NCI-H226 (cell line): Measurements from ENCODE around the gene MYO1D.
A peak's percentile ranks its signal among the peaks of the same experiment; 100 is the strongest.
"Not testable (repeated sequence)": the region's sequence is repeated elsewhere in the genome, so short reads cannot be mapped to it uniquely, and the experiment has no call there.

Experiments
- DNase-seq: peaks from one replicate; pipeline ENCODE4 v3.0.0-alpha.2; 2015

Gene MYO1D

DNA sequence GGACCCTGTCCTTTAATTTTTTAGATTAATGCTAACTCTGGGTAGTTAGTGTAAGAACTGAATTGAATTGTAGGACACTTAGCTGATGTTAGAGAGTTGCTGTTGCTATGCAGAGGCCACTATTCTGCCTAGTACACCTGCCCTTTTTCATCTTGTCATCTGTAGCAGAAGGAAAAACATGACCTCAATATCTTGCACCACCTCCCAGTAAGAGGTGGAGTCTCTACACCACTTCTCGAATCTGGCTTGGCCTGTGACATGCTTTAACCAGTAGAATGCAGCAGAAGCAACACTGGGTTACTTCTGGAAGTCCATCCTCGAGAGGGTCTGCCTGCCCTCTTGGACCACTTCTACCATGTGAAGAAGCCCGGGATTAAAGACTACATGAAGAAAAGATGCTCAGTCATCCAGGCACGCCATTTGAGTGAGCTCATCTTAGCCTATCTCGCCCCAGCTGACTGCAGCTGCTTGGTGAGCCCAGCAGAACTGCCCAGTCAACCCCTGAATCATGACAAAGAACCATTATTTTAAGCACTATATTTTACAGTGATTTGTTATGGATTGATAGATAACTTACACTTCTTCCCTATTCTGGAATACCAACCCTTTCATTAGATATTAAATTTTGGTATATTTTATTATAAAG, 153.5 kb downstream of the MYO1D start:
- peak; percentile 21 for DNase-seq

DNA sequence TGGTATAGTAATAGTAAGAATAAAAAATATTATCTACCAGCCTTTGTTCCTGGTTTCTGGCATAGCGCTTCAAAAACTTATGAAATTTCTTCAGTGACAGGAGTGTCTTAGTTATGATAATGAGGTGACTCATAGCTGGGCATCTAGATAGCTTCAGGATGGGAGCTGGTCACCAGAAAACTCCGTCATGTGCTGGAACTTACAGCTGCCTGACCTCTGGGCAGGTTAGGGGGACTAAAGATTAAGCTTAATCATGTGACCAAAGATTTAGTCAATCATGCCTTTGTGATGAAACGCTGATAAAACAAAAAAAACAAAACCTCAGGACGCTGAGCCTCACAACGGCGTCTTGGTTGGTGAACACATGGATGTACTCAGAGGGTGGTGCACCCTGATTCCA, 154.2 kb downstream of the MYO1D start:
- no peak for DNase-seq

DNA sequence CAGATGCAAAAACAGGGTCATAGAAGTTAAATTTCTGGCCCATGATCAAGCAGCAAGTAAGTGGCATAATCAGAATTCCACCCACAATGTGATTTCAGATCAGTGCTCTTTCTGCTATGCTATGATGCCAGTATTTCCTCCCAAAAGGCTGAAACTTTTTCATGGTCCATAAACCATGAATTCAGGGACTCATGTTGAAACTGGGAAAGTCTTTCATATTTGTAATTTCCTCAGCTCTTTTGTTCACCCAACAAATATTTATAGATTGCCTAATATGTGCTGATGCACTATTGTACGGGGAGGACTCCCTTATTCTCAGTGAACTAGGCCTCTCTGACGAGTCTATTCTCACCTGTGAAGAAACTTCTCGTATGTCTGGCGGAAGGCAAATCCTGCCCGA, 156.3 kb downstream of the MYO1D start:
- DNase-seq, result no peak

DNA sequence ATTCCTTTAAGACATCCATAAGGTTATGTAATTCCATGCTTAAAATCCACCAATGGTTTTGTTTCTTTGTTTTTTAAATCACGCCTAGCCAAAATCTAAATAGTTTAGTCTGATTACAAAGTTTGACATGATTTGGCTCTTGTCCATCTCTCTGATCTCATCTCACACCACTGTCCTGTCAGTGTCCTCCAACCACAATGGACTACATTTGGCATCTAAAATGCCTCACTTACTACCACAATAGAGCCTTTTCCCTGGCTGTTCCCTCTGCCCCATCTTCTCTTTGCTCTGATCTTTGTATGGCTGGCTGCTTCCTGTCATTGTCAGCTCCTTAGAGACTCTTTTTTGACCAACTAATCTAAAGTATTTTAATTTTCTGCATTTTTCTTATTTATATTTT, 157.2 kb downstream of the MYO1D start:
- DNase-seq, result no peak

DNA sequence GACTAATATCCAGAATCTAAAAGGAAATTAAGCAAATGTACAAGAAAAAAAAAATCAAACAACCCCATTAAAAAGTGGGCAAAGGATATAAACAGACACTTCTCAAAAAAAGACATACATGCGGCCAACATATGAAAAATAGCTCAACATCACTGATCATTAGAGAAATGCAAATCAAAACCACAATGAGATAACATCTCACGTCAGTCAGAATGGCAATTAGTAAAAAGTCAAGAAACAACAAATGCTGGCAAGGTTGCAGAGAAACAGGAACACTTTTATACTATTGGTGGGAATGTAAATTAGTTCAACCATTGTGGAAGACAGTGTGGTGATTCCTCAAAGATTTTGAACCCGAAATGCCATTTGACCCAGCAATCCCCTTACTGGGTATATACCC, 162.0 kb downstream of the MYO1D start:
- DNase-seq, result not testable (repeated sequence)

DNA sequence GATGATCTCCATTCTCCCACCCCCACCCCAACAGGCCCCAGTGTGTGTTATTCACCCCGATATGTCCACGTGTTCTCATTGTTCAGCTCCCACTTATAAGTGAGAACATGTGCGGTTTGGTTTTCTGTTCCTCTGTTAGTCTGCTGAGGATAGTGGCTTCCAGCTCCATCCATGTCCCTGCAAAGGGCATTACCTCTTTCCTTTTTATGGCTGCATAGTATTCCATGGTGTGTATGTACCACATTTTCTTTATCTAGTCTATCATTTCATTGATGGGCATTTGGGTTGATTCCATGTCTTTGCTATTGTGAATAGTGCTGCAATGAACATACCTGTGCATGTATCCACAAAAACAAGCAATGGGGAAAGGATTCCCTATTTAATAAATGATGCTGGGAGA, 162.7 kb downstream of the MYO1D start:
- DNase-seq, result not testable (repeated sequence)

DNA sequence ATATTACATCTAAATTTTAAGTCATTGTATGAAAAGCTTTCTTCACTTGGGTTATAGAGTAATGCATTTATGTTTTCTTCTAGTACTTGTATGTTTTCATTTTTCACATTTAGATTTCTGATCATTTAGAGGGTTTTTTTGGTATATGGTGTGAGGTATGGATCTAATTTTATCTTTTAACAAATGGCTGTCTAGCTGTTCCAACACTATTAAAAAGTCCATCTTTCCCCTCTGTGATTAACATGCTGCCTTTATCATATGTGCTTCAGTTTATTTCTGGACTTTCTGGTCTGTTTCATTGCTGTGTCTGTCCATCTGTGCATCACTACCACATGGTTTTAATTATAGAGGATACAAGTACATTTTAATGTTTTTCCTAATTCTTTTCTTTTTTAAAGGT, 163.8 kb downstream of the MYO1D start:
- DNase-seq, result no peak

DNA sequence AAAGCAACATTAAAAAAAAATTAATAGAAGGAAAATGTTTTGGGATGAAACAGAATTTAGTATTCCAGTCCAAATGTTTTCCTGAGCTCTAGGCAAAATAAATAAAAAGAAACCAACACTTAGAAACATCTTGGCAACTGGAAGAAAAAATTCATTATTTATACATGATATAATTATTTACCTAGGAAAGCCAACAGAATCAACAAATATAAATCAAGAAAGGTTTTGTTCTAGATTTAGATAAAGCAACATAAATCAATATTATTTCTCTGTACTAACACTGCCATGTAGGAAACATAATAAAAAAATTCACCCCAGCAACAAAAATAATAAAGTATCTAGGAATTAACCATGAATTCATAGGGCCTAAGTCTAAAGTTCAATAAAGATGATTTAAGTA, 167.4 kb downstream of the MYO1D start:
- DNase-seq, result no peak

DNA sequence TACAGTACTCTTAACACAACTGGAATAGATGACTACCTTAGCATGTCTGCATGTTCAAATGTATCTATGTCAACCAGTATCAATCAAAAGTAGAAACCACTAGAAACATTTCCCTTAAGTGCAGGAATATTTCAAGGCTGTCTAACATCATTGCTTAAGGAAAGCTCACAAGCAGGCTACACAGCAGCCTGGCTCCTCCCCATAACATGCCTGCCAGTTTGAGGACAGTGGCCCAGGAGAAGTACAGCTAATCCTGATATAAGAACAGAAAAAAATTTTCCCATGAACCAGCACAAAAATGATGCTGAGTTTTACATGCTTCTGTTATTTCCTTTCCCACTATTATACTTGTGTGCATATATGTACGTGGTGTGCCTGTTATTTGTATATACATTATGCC, 175.1 kb downstream of the MYO1D start:
- no peak for DNase-seq

DNA sequence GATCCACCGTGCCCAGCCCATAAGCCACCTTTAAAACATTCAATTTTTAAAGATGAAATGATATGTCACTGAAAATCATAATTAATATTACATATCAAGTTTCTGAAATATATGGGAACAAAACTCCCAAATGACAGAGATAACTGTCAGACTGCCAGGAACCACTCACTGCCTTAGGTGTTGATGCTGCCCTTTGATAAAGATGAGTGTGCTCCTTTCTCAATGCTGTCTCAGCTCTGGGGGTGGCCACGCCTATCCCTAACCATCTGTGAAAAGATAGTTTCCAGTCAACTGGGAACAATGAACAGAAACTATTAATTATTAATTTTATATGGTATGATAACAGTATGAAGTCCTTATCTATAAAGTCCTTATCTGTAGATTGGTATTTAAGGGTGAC, 177.7 kb downstream of the MYO1D start:
- DNase-seq, result no peak

DNA sequence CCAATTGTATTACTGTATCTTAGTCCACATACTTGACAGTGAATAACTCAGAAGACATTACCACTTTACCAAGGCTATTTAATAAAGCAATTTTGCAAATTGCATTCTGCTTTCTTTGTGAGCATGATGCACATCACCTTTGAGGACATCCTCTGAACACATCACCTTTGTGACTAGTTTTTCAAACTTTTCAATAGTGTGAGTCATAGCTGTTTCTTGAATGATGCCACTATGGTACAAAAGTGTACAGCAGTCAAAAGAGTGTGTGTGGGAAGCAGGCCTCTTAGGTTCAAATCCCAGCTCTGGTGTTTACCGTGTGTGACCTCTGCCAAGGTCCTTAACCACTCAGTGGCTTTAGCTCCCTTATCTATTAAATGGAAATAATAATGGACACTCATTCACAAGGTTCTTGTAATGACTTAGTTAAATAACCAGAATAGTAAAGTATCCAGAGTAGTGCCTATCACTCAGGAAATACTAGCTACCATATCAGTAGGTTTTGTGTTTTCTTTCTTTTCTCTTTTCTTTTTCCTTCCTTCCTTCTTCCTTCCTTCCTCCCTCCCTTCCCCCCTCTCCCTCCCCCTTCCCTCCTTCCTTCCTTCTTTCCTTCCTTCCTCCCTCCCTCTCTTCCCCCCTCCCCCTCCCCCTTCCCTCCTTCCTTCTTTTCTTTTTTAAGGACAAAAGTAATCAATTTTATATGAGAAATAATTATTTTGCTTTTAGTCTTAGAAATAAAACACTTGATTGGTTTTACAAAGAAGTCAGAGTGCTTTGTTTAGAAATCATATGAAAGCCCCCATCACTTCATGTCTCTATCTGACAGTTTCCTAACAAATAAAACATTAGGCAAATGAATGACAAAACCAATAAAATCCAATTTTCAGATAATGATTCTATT, 178.9 kb downstream of the MYO1D start:
- DNase-seq, result no peak

DNA sequence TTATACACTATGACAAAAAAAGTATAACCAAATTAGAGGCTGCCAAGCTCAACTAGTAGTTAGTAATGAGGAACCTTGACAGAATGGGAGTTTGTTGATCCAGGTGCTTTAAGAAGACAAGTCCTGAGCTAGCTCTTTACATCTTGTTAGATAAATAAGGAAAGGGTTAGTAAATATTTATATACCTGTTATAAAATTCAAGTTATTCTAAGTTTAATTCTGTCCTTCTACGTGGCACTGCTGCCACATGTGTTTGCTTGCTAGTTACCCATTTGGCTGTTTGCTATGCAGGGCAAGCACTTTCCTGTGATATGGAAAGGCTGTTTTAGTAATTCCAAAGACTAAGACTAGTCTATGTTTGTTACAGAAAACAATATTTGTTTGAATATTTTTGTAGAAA, 180.5 kb downstream of the MYO1D start:
- no peak for DNase-seq

DNA sequence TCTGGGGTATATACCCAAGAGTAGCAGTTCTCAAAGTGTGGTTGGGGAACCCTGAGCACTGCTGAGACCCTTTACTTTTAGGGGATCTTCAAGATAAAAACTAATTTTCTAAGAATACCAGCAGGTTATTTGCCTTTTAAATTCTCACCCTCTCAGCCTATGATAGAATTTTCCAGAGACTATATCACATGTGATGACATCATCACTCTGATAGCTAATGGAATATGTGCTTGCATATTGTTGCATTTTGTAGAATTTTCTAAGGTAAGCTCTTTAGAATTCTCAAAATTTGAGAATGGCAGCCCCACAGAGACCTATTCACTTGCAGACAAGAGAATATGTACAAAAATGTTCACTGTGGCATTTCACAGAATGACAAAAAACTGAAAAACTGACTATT, 181.1 kb downstream of the MYO1D start:
- no peak for DNase-seq

DNA sequence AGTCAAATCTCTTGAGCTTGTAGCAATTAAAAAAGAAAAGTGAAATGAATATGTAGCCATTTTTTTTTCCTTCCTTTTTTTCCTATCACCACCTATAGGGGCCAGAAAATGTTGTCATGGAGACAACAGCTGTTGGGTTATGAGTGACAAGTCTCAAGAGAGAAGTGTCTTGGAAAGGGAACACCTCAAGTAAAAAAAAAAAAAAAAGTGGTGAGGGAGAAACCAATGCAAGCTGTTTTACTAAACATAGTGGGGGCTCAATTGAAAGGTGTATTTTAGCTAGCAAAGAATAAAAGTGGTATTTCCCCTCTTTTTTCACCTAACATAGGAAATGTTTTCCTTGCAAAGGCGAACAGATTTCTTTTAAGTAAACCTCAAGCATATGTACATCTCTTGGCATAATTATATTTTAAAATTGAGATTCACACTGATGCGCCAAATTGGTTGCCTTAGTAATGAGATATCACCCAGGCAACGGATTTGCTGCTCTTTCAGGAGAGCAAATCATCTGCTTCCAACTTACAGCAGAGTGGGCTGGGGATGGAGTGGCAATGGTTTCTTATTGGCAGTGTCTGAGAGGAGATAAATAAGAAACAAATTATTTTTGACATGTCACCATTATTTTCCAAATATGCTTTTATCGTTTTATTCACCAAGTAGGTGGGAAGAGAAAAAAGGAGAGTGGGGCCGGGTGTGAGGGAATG, 183.6 kb downstream of the MYO1D start:
- no peak for DNase-seq

DNA sequence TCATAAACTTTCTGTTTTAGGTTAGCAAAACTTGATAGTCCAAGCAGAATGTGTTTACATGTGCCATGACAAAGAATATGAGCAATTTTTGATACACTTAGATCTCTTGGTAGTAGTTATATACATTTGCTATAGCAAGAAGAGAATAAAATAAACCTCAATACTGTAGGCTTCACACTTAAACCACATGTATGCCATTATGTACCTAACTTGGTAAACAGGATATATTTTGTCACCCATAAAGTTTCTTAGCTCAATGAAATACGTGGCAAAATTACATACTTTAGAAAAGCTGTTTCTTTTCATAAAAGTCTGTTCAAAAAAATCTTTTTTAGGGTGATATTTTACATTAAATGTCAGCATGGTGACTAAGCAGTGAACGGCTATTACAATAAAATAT, 184.7 kb downstream of the MYO1D start:
- no peak for DNase-seq

DNA sequence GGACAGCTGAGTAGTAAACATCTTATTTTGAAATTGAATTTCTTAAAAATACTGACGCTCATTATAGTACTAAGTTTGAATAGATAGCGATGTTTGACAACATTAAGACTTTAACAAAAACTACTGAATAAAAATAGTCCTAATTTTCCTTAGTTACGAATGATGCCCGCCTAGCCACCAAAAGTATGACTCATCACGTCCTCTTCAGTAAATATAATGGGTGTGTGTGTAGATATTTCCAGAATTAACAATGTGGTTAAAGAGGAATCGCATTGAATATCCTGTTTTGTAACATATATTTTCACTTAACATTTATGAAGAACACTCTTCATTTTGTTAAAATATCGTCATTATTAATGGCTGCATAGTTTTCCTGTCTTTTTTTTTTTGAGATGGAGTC, 187.6 kb downstream of the MYO1D start:
- DNase-seq, result no peak

DNA sequence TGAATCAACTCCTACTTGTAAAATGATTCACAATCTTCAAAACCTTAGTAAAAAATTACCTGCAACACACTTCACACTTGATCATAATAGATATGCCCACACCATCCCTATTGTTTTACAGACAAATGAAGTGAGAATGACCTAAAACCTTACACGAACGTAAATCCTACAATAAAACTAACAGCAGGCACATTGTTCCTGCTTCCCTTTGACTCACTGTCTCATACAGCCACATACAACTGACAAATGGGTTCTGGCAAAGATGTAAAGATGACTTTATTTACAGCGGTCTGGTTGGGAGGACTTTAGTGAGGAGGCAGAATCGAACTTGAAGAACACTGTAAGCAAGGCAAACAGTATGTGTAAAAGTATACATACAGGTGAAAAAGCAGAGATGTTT, 188.7 kb downstream of the MYO1D start:
- DNase-seq, result no peak

DNA sequence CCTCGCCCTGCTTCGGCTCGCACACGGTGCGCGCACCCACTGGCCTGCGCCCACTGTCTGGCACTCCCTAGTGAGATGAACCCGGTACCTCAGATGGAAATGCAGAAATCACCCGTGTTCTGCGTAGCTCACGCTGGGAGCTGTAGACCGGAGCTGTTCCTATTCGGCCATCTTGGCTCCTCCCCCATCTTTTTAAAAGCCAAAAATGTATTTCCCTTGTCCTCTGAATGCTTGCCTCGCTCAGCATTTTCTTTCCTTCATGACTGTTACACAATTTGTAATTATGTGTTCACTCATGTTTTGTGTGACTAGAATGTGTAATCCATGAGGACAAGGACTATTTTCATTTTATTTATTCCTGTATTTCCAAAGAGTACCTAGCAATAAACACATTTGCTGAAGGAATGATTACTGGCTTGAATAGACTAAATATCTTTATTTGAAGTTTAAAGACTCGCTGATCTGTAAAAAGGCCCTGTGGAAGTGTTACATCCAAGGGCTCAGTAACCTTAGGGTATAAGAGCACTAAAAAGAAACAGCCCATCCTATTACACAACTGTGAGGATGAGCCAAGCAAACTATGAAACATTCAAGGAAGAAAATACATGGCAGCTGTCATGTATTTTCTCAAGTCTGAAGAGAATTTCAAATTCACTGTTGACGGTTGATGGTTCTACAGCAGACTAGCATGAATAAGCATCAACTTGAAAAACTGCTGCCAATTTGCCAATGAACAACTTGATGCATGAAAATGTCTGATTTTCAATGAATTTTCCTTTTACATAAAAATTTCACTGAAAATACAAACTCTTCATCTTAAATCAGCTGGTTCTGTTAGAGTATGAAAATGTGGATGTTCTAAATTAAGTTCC, 192.6 kb downstream of the MYO1D start:
- no peak for DNase-seq

DNA sequence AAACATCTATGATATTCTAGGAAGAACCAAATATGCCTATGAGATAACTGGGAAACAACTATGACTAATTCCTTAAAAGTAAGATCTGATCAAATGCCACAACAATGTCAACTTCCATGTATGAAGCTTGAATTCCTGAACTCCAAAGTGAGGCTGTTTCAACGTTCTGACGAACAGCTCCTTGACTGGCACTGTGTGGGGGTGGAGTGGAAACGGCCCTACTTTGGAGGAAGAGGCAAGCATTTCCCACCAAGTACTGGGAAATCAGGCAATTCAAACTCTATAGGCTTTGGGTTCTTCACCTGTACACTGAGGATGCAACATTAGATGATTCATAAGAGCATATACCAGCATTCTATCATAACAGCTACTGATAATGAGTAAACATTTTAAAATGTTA, 203.0 kb downstream of the MYO1D start:
- DNase-seq, result peak; percentile 44

DNA sequence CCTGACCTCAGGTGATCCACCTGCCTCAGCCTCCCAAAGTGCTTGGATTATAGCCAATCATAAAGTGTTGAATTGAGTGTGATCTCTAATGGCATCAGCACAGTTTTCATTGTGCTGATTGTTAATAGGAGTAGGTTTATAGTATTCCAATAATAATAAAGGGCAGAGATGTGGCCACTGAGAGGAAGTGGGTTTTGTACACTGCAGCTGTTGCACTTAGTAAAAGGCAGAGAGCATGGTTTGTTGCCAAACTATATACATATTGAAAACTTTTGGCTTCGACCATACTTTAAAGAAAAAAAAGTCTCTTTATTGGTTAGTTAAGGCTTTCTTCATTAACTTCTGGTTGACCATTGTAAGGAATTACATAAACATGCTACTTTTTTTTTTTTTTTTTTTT, 204.2 kb downstream of the MYO1D start:
- DNase-seq, result no peak

DNA sequence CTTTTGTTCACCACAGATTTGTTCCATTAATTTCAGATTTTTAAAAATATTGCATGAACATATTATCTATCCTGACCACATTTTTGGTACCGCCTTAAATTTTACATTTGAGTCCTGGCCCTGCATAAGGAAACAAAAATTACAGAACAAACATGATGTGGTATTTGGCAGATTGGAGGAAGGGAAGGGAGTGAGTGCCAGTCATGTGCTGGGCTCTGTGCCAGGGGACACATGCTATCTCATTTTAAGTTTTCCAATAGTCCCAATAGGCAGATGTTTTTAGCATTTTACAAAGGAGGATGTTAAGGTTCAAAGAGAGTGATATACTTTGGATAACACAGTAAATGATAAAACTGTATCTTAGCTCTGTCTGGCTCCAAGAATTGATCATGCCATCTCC, 205.0 kb downstream of the MYO1D start:
- no peak for DNase-seq

DNA sequence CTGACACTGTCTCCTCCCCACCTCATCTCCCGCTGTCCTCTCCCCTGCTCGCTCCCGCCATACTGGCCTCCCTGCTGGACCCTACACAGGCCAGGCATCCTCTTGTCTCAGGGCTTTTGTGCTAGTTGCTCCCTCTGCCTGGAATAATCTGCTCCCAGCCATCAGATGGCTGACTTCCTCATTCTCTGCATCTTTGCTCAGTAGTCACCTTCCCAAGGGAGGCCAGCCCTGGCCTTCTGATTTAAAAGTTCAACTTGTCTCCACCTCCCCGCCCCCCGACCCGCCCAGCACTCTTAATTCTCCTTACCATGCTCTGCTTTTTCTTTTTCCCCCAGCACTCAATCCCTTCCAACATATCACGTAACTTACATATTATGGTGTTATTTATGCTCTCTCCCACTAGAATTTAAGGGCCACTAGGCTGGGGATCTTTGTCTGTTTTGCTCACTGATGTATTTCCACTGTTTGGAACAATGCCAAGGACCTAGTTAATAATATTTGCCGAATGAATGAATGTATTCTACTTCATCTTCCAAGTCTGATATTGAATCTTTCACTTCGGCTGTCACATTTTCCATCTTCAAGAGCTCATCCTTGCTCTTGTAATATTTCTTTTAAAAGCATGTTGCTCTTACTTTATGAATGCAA, 211.9 kb downstream of the MYO1D start:
- no peak for DNase-seq
